Forelimb muscle (tissue), 1 donor: ENCODE measurements around the gene ZNF747. TPM values are rescaled to one million over a fixed set of nuclear protein-coding genes. Genes with fewer than 3 reads are reported as not detected.

Experiments used
- DNase-seq: peaks from one replicate; pipeline ENCODE4 v3.0.0-alpha.2; 2013; ENCODE audit warnings: low read depth
- polyA plus RNA-seq: library from polyadenylated mRNA; unstranded; fragments of 120-200 nt; gene quantifications from one replicate; pipeline ENCODE4 v1.2.1, GENCODE V29; 2013; ENCODE audit not compliant: insufficient read length

ZNF747 gene
- polyA plus RNA-seq, 1 donor: 6.5 TPM

DNA sequence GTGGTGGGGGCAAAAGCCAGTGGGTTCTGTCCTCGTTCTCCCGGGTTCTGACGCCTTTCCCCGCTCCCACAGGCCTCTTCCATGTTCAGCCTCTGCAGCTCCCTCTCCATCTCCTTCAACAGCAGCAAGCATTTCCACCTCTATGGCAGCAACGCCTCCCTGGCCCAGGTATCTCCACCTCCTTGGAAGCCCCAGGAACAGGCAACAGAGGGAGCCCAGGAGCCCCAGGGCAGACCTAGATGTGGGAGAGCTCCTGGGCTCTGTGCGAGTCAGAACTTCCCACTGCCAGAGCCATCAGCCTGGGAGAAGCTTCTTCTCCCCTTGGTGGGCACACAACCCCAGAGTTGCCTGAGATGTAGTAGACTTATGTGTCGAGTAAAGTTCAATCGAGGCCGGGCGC, 16.1 kb downstream of the ZNF747 start:
- DNase-seq: no peak

DNA sequence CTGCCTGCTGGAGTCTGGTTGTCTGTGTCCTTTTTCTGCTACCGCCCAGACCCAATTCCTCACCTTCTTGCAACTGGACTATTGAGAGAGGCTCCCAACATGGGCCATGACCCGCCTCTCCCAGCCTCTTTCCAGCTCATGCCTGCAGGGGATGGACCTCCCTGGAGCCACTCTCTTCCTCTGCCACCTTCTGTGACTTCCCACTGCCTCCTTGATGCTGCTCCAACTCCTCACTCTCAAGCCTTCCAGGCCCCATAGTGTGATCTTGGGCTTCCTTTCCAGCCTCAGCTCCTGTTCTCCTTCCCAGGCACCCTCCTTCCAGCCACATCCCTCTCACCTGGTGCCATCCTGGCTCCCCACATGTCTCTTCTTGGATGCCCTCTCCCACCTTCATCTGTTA, 19.4 kb downstream of the ZNF747 start:
- no peak for DNase-seq

DNA sequence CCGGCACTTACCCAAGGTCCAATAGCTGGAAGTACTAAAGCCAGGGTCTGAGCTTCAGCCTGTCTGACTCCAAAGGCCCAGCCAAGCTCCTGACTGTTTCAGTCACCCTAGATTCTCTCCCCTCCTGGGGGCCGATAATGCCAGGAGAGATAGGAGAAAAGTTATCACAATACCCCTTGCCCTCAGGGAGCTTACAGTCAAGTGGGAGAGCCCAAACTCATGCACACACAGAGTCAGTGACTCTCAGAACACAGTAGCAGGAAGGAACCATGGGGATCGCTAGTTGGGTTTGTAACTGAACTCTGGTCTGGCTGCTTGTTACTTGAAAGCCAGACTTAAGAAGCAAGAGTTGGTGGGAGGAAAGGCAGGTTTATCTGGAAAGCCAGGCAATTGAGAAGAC, 23.1 kb downstream of the ZNF747 start:
- DNase-seq: no peak

DNA sequence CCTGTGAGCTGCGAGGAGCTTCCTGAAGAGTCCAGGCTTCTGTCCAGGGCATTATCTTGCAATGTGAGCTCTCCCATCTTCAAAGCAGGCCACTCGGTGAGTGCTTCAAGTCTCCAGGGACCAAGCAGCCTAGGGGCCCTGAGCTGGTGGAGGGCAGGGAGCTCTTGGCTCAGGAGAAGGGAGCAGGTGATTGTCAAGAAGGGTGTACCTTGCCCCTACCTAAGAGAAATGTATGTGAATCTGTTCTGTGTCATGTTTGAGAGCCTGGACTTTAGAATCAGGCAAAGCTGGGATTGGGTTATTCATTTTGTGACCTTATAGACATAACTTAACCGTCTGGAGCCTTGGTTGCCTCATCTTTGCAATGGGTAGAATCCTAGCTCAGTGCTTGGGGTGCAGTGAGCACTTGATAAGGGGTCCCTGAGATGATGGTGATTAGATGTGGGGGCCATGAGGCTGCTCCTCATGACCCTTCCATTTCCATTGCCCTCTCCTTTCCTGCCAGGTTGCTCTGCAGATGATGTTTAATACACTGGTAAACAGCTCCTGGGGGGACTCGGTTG, 24.2 kb downstream of the ZNF747 start:
- DNase-seq: no peak

DNA sequence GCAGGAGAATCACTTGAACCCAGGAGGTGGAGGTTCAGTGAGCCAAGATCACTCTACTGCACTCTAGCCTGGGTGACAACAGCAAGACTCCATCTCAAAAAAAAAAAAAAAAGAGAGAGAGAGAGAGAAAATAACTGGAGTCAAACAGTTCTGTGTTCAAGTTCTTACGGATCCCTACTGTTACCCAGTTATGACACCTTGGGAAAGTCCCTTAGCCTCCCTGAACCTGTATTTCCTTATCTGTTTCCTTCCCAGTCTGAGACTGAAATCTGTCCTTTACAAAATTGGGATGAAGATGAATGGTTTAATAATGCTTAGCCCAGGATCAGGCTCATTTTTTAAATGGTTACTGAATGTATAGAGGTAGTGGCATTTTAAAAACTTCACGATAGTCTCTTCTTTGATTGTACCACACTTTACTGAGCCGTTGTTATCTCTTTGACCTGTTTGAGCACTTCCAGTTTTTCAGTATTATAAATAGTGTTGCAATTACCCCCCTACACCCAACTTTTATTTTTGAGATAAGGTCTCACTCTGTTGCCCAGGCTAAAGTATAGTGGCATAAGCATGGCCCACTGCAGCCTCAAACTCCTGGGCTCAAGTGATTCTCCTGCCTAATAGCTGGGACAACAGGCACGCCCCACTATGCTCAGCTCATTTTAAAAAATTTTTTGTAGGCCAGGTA, 25.4 kb downstream of the ZNF747 start:
- DNase-seq: no peak

DNA sequence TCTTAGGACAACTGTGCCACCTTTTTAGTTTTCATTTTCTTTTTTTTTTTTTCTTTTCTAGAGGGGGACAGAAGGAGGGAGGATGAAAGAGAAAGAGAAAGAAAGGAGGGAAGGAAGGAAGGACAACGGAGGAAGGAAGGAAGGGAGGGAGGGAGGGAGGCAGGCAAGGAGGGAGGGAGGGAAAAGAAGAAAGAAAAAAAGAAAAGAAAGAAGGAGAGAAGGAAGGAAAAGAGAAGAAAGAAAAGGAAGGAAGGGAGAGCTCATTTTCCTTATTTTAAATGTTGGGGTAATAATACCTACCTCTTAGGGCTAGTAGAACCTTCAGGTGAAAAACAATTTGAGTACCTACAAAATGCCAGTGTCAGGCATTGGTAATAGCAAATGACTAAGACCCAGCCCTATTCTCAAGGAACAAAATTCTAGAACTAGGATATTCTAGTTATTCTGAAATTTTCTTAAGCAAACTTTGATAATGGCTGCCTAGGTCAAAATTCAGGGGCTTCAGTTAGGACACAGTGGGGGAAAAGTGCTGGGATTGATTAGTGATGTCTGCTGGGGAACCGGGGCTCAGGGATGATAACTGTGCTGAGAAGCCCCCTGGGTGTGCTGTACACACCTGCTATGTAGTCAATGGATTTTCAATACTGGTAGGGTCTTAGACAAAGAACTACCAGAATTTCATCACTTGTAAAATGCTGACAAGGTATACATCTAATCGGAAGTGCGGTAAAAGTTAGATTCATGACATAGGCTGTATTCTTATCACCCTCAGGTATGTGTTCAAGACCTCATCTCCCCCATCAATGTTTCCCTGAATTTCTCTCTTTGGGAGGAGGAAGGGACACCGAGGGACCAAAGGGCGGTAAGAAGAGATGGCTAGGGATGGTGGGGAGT, 31.0 kb downstream of the ZNF747 start:
- DNase-seq: no peak

DNA sequence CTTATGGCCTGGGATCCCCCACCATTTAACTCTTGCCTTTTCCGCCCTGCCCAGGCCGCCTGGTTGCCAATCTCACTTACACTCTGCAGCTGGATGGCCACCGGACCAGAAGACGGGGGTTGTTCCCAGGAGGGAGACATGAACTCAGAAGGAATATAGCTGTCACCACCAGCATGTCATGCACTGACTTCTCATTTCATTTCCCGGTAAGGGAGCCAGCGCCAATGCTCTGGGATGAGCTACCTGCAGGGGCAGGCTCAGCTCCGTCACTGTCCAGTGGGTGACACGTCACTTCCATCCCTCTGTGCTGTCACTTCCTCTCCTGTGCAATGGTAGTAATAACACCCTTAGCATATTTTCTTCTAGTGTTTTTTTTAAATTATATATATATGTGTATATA, 35.4 kb downstream of the ZNF747 start:
- DNase-seq: no peak

DNA sequence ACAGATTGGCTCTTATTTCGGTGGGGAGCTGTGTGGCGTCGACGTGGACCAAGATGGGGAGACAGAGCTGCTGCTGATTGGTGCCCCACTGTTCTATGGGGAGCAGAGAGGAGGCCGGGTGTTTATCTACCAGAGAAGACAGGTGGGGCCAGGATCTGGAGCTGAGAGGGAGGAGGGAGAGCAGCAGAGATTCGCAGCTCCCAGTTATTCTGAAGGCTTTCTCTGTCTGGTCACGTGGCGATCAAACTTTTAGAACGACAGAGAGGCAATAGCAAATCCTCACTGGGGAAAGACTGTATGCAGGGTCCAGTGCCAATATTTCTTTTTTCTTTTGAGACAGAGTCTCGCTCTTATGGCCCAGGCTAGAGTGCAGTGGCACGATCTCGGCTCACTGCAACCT, 39.9 kb downstream of the ZNF747 start:
- DNase-seq: no peak

DNA sequence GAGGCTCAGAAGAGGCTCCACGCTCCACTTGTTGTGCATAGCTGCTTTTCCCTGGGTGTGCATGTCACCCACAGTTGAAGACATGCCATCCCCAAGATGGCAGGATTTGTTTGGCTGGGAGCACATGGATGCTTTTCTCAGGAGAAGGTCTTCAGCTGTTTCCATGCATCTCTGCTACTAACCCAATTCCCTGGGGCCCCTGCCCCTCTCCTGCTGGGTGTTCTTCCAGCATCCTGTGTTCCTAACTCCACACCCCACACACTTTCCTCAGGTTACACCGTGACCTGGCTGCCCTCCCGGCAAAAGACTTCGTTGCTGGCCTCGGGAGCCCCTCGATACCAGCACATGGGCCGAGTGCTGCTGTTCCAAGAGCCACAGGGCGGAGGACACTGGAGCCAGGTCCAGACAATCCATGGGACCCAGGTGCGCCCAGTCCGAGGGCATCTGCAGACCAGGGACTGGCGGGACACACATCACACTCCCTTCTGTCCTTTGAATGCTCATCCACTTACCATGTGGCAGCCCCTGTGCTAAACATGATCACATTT, 40.6 kb downstream of the ZNF747 start:
- no peak for DNase-seq

DNA sequence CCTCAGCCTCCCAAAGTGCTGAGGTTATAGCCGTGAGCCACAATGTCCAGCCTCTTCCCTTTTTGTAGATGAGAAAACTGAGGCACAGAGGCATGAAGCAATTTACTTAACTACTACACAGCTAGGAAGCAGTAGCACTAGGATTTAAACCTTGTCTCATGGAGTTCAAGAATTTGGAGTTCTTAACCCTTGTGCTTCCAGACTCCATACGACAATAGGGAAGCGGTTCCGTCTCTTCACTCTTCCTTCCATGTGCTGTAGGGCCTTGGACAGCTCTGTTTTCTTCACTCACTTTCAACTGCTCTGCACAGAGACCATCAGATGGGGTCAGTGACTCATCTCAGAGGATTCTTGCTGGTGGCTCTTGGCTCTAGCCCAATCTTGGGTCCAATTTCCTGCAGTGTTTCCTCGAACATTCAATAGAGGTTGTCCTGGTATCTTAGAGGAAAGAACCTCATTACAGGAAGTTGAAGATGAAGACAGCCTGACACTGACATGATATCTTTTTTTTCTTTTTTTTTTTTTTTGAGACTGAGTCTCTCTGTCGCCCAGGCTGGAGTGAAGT, 42.8 kb downstream of the ZNF747 start:
- DNase-seq: no peak

DNA sequence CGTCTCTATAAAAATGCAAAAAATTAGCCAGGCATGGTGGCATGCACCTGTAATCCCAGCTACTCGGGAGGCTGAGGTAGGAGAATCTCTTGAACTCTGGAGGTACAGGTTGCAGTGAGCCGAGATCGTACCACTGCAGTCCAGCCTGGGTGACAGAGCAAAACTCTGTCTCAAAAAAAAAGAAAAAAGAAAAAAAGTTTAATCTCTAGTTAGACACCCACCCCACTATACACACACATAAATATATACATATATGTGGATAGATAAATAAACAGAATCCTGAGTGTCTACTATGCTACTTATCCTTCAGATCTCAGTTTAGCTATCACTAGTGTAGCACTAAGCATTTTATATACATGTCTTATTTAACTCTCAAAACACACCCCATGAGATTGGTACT, 43.4 kb downstream of the ZNF747 start:
- no peak for DNase-seq

DNA sequence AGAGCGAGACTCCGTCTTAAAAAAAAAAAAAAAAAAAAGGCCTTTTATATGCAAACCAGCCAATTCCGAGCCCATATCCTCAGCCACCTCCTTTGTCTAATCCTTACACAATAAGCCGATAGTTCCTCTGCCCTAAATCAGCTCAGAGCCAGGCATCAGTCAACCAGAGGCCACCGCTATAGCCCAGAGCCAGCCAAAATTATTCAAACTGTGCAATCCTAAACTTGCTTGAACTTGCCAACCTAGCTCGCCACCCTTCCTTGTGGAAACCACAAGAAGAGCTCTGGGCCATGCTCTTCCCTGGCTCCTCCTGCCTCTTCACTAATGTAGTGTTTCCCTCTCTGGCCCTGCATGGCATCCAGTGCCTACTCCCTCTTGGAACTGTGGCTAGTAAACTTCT, 44.4 kb downstream of the ZNF747 start:
- DNase-seq: no peak

DNA sequence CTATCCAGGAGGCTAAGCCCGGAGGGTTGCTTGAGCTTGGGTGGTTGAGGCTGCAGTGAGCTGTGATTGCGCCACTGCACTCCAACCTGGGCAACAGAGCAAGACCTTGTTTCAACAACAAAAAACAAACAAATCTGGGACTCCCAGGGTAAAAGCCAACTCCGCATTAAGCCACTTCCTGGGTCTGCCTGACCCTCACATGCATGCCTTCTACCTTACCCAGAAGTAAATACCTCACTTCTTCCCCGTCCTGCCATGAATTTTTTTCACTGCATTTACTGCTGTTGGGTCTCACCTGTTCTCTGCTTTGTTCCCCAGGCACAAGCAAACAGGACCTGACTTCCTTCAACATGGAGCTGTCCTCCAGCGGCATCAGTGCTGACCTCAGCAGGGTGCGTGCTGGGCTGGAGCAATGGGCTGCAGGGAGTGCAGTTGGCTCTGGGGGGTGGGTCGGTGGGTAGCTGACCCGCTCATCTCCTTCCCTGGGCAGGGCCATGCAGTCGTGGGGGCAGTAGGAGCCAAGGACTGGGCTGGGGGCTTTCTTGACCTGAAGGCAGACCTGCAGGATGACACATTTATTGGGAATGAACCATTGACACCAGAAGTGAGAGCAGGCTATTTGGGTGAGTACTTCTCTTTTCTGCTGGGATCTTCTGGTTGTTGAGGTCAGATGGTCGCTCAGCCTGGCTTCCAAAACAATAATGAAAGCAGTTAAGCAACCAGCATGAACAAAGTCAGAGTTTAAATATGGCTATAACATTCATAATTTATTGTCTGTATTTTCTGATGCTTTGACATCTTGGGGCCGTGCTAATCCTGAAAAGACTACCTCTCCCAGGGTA, 45.7 kb downstream of the ZNF747 start:
- no peak for DNase-seq

DNA sequence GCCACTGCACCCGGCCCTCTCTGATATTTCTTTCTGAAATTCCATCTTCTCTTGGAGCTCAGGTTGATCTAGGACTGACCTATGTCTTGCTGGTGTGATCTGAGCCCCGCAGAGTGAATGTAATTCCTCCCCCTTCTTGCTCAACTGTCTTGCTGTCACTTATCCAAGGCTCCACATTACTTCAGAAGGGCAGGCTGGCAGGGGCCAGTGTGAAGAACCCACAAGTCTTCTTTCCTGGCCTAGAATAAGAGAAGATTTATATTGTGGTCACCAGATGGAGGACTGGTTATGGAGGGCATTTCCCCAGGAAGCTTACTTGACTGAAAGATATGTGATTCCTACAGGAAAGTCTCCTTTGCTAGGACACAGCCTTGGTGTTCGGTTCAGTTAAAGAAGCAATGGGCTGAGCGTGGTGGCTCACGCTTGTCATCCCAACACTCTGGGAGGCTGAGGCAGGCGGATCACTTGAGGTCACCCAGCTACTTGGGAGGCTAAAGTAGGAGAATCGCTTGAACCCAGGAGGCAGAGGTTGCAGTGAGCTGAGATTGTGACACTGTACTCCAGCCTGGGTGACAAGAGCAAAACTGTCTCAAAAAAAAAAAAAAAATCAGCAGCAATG, 48.7 kb downstream of the ZNF747 start:
- no peak for DNase-seq

DNA sequence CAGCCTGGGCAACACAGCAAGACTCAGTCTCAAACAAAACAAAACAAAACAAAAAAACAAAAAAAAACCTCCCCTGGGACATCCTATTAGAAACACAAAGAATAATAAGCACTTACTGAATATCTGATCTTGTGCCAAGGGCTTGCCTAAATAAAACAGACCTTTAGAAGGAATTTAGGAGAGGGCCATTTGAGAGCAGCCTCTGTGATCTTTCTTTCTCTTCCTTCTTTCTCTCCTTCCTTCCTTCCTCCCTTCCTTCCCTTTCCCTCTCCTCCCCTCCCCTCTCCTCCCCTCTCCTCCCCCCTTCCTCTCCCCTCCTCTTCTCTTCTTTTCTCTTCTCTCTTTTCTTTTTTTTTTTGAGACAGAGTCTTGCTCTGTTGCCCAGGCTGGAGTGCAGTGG, 49.8 kb downstream of the ZNF747 start:
- no peak for DNase-seq

DNA sequence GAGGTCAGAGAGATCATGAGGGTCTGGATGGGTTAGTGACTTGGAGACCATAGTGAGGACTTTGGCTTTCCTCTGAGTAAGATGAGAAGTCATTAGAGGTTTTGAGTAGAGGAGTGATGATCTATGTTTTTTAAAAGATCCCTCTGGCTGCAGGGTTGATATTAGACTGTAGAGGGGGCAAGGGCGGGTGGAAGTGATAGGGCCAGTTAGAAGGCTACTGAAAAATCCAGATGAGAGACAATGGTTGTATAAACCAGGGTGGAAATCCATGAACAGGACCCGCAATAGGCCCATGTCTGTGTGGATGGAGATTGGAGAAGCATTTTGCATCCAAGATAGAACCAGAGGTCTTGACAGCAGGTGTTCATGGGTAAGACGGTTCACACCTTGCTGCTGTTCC, 52.3 kb downstream of the ZNF747 start:
- no peak for DNase-seq

DNA sequence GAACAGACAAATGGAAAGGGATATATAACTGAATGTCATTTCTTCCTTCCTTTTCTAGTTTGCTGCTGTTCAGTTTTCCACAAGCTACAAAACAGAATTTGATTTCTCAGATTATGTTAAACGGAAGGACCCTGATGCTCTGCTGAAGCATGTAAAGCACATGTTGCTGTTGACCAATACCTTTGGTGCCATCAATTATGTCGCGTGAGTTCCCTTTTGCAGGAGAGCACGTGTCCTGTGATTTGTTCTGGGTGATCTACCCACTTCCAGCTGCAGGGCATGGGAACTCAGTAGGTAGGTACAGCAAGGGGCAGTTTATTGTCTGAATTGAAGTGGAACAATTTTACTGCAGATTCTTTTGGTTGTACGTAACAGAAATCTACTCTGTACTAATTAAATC, 53.3 kb downstream of the ZNF747 start:
- DNase-seq: no peak
